ENCODE data around the gene TMPRSS2. TPM values are rescaled to one million over a fixed set of nuclear protein-coding genes. Genes with fewer than 3 reads are reported as not detected.

TMPRSS2 gene
- total and polyA plus RNA-seq, 2 donors (not counting 3 experiments of a cell fraction or from before 2014, with no cell fraction given), result not detected

- H3K9me1 ChIP-seq (replicated peaks; ENCODE audit: control insufficient read depth, extremely low read depth, insufficient read depth, low read length), result no peaks in the 10 kb centered on the region
- ChIA-PET POLR2A (no interaction called here), CTCF (interaction anchor here (1.8 kb wide), 1 partner anchor 18 kb away, joined by 4 read pairs; no protein-coding TSS in a partner anchor)
- intact Hi-C loops (cut with micrococcal nuclease) (no loop called here), dilution Hi-C loops (cut with MboI; ENCODE audit: extremely low pct_ligation_motif_present, low sequenced_read_pairs) (no loop called here)
- H3K27me3 ChIP-seq (ENCODE audit: control insufficient read depth in 2 of 2, insufficient read depth in 2 of 2, low read length in 2 of 2), result no peaks in the 10 kb centered on the region
- no peak overlapping the region for H3K9ac ChIP-seq (replicated peaks; ENCODE audit: extremely low read depth, insufficient read depth, low read length)
- no peaks in the 10 kb centered on the region for H3K79me2 ChIP-seq (ENCODE audit: control insufficient read depth, insufficient read depth, low read length)
- H3K9me3 ChIP-seq (replicated peaks; ENCODE audit: control insufficient read depth, insufficient read depth, low read length), result no peaks in the 10 kb centered on the region
- no peak for TF ChIP-seq CTCF (IDR thresholded peaks at IDR 0.05; ENCODE audit: extremely low read depth in 1 of 2, insufficient read depth in 1 of 2, low read depth in 1 of 2, low read length in 2 of 2)
- no peak for TF ChIP-seq POLR2A (IDR thresholded peaks at IDR 0.05; ENCODE audit: low read depth, low read length)
- no peak for TF ChIP-seq GATA2 (IDR thresholded peaks at IDR 0.05; ENCODE audit: insufficient read depth, insufficient read length, low read depth, low read length)
- TF ChIP-seq EZH2 (IDR thresholded peaks at IDR 0.05; ENCODE audit: borderline replicate concordance, low read depth, low read length, severe bottlenecking), result no peak
- no peak overlapping the region for H3K27ac ChIP-seq (ENCODE audit: insufficient read depth, low read depth, low read length)
- no TSS peak for BruUV-seq (replicated peaks)
- H3K4me2 ChIP-seq (ENCODE audit: insufficient read depth, low read length), result no peak overlapping the region
- FAIRE-seq, result no peak
- no peak overlapping the region for H2AFZ ChIP-seq (ENCODE audit: low read depth, low read length)
- no peaks in the 10 kb centered on the region for H3K4me1 ChIP-seq (ENCODE audit: control insufficient read depth, extremely low read depth, insufficient read depth, low read length)
- no peaks in the 10 kb centered on the region for H4K20me1 ChIP-seq (replicated peaks; ENCODE audit: control insufficient read depth, extremely low read depth, insufficient read depth, low read length)
- H3K4me3 ChIP-seq (replicated peaks in 1 of 3; ENCODE audit: insufficient read depth in 1 of 3, low read depth in 1 of 3, low read length in 3 of 3), result no peak overlapping the region
- no peak for DNase-seq (ENCODE audit: low read depth, low spot score)
- H3K36me3 ChIP-seq (ENCODE audit: control insufficient read depth in 2 of 2, extremely low read depth in 1 of 2, insufficient read depth in 2 of 2, low read length in 2 of 2), result no peaks in the 10 kb centered on the region
Observed at GRCh38 chr21:41478319-41479177, 29.4 kb downstream of the TMPRSS2 start.

Data from endothelial cell of umbilical vein (primary cell).